K562 (cell line): Measurements from ENCODE around the gene UBR3. TPM values are rescaled to one million over a fixed set of nuclear protein-coding genes. Genes with fewer than 3 reads are reported as not detected.
A peak's percentile ranks its signal among the peaks of the same experiment; 100 is the strongest.

Experiments
- ARHGAP35 ChIP-seq: fragments of 450-650 bp; IDR thresholded peaks from 2 replicates; pipeline ENCODE4 v1.6.1; 2018; ENCODE audit not compliant: partially characterized antibody
- ARNT ChIP-seq, 2 experiments: fragments of 450-650 bp; IDR thresholded peaks; 2 replicates each; pipeline ENCODE4 v1.6.1; 2016; ENCODE audit warnings: mild to moderate bottlenecking in 1 of 2
- HDAC6 ChIP-seq: IDR thresholded peaks from 2 replicates; pipeline ENCODE4 v1.6.1; 2012; ENCODE audit warnings: low read depth, mild to moderate bottlenecking, control low read depth, inconsistent platforms, low read length, moderate library complexity
- HDGF ChIP-seq: fragments of 450-650 bp; IDR thresholded peaks from 2 replicates; pipeline ENCODE4 v1.6.1; 2016
- HLTF ChIP-seq: fragments of 450-650 bp; IDR thresholded peaks from 2 replicates; pipeline ENCODE4 v1.6.1; 2016
- PRMT5 ChIP-seq: sonication (generic); formaldehyde crosslinking; IDR thresholded peaks from 2 replicates; pipeline ENCODE4 v1.5.0; 2020; ENCODE audit warnings: missing genetic modification reagents
- SIRT6 ChIP-seq: IDR thresholded peaks from one replicate; pipeline ENCODE4 v1.6.1; 2012; ENCODE audit warnings: low read depth, mild to moderate bottlenecking, control low read depth, inconsistent platforms, low read length, moderate library complexity
- SMARCA5 ChIP-seq: fragments of 450-650 bp; IDR thresholded peaks from 2 replicates; pipeline ENCODE4 v1.6.1; 2016
- SOX6 ChIP-seq: fragments of 450-650 bp; IDR thresholded peaks from 2 replicates; pipeline ENCODE4 v1.6.1; 2014; ENCODE audit warnings: mild to moderate bottlenecking
- XRCC3 ChIP-seq: fragments of 450-650 bp; IDR thresholded peaks from 2 replicates; pipeline ENCODE4 v1.6.1; 2017; ENCODE audit warnings: mild to moderate bottlenecking, moderate library complexity
- ZFP36 ChIP-seq: fragments of 150-350 bp; IDR thresholded peaks from 2 replicates; pipeline ENCODE4 v1.6.1; 2018; ENCODE audit warnings: low read length, low read depth; ENCODE audit not compliant: partially characterized antibody
- polyA plus RNA-seq, 8 experiments: library from polyadenylated mRNA; depleted of rRNA in 4 of 8; stranded (reverse) in 5 of 8; unstranded in 3 of 8; fragments of >200 nt; fragmentation: Nextera tagmentation in 2 of 8; fragmentation: Illumina TruSeq in 1 of 8; extraction: Ambion mirVana in 2 of 8; extraction: Trizol in 1 of 8; gene quantifications; 2 replicates each; pipeline versions ENCODE4 v1.2.1 to v1.2.3, GENCODE V29; 2011 to 2014; ENCODE audit warnings: inconsistent platforms in 1 of 8, missing spikeins in 1 of 8
- total RNA-seq, 7 experiments: library from RNA; depleted of rRNA in 6 of 7; stranded (reverse); fragments of >200 nt in 6 of 7; fragmentation: Illumina TruSeq in 2 of 7; extraction: Trizol in 2 of 7; gene quantifications; 2 replicates each; pipeline versions ENCODE4 v1.2.1 to v1.2.3, GENCODE V29; 2011 to 2021; ENCODE audit warnings: low replicate concordance in 1 of 7
- TF ChIP-seq, protein P1 (sequence below): fragments of 250-450 bp; sonication (Bioruptor Pico); IDR thresholded peaks from 2 replicates; pipeline ENCODE4 v1.4.0; 2020; ENCODE audit warnings: mild to moderate bottlenecking, moderate library complexity
- TF ChIP-seq, protein P2 (sequence below): sonication (generic); formaldehyde crosslinking; IDR thresholded peaks from 2 replicates; pipeline ENCODE4 v1.8.0; 2023; ENCODE audit warnings: mild to moderate bottlenecking, missing genetic modification reagents
- TF ChIP-seq, protein P3 (sequence below): sonication (generic); formaldehyde crosslinking; IDR thresholded peaks from 2 replicates; pipeline ENCODE4 v1.8.0; 2022; ENCODE audit warnings: mild to moderate bottlenecking, missing genetic modification reagents
- TF ChIP-seq, protein P4 (sequence below), 3 experiments: IDR thresholded peaks in 2 of 3; conservative IDR thresholded peaks in 1 of 3; 2 replicates each; pipeline ENCODE4 v1.5.1; 2011 to 2012; ENCODE audit warnings: low read length in 3 of 3, mild to moderate bottlenecking in 3 of 3, control low read depth in 2 of 3, improper control_type of control experiment in 1 of 3, inconsistent platforms in 1 of 3, low read depth in 1 of 3, mixed read lengths in 1 of 3, moderate library complexity in 1 of 3; ENCODE audit not compliant: insufficient read depth in 2 of 3
- TF ChIP-seq, protein P5 (sequence below): sonication (generic); formaldehyde crosslinking; IDR thresholded peaks from 2 replicates; pipeline ENCODE4 v1.8.0; 2022; ENCODE audit warnings: mild to moderate bottlenecking, low read depth, missing genetic modification reagents
- TF ChIP-seq, protein P6 (sequence below), 2 experiments: fragments of 250-450 bp in 1 of 2; fragments of 450-650 bp in 1 of 2; sonication (Bioruptor Pico) in 1 of 2; IDR thresholded peaks; 2 replicates each; pipeline versions ENCODE4 v1.6.1 to v1.8.0; 2016 to 2021; ENCODE audit warnings: mild to moderate bottlenecking in 2 of 2, moderate library complexity in 2 of 2, missing compliant biosample characterization in 1 of 2, missing genetic modification characterization in 1 of 2

UBR3 gene
- total and polyA plus RNA-seq, 9 of the 15 experiments (the other 6 are each of a cell fraction or from before 2014, with no cell fraction given): 14.4 to 63.5 (median 40.4) TPM

DNA sequence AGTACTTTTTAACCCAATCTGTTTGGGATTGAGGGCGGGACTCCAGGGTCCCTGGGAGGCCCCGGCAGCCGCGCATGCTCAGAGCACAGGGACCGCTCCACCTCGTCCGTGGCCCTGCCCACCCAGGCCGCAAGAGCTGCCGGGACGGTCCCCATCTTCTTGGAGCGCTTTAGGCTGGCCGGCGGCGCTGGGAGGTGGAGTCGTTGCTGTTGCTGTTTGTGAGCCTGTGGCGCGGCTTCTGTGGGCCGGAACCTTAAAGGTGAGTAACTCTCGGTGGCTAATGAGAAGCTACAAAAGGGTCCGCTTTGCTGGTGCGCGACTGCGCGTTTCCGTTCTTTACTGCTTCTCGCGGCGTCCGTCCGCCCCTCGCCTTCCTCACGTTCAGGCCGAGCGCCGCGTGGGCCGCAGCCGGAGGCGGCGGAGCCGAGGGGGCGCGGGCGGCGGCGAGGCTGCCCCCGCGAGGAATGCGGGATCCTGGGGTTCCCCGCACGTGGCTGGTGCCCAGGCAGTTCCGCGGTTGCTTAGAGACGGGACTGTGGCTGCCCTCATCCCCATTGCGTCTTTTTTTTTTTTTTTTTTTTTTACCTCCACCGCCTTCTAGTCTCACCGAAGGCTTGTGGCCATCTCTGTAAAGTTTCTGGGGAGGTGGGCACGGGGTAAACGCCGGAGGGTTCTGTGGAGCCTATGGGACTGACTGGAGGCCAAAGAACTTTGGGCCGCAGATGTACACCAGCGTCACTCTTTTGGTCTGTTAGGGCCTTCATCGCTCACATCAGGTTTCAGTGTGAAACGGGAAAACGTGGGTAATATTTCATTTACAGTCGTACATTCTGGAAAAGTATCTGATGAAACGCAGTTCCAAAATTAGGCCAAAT is 28.3 kb upstream of the UBR3 start, which contains the start of gene SSB (continued):
- TF ChIP-seq, protein P1, sequence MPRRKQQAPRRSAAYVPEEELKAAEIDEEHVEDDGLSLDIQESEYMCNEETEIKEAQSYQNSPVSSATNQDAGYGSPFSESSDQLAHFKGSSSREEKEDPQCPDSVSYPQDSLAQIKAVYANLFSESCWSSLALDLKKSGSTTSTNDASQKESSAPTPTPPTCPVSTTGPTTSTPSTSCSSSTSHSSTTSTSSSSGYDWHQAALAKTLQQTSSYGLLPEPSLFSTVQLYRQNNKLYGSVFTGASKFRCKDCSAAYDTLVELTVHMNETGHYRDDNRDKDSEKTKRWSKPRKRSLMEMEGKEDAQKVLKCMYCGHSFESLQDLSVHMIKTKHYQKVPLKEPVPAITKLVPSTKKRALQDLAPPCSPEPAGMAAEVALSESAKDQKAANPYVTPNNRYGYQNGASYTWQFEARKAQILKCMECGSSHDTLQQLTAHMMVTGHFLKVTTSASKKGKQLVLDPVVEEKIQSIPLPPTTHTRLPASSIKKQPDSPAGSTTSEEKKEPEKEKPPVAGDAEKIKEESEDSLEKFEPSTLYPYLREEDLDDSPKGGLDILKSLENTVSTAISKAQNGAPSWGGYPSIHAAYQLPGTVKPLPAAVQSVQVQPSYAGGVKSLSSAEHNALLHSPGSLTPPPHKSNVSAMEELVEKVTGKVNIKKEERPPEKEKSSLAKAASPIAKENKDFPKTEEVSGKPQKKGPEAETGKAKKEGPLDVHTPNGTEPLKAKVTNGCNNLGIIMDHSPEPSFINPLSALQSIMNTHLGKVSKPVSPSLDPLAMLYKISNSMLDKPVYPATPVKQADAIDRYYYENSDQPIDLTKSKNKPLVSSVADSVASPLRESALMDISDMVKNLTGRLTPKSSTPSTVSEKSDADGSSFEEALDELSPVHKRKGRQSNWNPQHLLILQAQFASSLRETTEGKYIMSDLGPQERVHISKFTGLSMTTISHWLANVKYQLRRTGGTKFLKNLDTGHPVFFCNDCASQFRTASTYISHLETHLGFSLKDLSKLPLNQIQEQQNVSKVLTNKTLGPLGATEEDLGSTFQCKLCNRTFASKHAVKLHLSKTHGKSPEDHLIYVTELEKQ (CRISPR knock-in tag): no peak
- TF ChIP-seq, protein P2, sequence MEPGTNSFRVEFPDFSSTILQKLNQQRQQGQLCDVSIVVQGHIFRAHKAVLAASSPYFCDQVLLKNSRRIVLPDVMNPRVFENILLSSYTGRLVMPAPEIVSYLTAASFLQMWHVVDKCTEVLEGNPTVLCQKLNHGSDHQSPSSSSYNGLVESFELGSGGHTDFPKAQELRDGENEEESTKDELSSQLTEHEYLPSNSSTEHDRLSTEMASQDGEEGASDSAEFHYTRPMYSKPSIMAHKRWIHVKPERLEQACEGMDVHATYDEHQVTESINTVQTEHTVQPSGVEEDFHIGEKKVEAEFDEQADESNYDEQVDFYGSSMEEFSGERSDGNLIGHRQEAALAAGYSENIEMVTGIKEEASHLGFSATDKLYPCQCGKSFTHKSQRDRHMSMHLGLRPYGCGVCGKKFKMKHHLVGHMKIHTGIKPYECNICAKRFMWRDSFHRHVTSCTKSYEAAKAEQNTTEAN (CRISPR knock-in tag): no peak
- TF ChIP-seq HDAC6: no peak
- TF ChIP-seq SIRT6: no peak
- no peak for TF ChIP-seq PRMT5
- no peak for TF ChIP-seq ARHGAP35
- TF ChIP-seq, protein P3, sequence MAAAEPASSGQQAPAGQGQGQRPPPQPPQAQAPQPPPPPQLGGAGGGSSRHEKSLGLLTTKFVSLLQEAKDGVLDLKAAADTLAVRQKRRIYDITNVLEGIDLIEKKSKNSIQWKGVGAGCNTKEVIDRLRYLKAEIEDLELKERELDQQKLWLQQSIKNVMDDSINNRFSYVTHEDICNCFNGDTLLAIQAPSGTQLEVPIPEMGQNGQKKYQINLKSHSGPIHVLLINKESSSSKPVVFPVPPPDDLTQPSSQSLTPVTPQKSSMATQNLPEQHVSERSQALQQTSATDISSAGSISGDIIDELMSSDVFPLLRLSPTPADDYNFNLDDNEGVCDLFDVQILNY: no peak
- TF ChIP-seq, protein P4, sequence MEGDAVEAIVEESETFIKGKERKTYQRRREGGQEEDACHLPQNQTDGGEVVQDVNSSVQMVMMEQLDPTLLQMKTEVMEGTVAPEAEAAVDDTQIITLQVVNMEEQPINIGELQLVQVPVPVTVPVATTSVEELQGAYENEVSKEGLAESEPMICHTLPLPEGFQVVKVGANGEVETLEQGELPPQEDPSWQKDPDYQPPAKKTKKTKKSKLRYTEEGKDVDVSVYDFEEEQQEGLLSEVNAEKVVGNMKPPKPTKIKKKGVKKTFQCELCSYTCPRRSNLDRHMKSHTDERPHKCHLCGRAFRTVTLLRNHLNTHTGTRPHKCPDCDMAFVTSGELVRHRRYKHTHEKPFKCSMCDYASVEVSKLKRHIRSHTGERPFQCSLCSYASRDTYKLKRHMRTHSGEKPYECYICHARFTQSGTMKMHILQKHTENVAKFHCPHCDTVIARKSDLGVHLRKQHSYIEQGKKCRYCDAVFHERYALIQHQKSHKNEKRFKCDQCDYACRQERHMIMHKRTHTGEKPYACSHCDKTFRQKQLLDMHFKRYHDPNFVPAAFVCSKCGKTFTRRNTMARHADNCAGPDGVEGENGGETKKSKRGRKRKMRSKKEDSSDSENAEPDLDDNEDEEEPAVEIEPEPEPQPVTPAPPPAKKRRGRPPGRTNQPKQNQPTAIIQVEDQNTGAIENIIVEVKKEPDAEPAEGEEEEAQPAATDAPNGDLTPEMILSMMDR (IDR thresholded peaks at IDR 0.05 in 2 of 3, conservative IDR thresholded peaks at IDR 0.05 in 1 of 3; ENCODE audit: insufficient read depth in 2 of 3, low read depth in 1 of 3, low read length in 3 of 3): 0 out of 6 replicates have a peak, but pooled peaks of 2 of the 3 experiments have one; percentile 5 to 10
- no peak for TF ChIP-seq XRCC3
- TF ChIP-seq SMARCA5: no peak
- TF ChIP-seq ZFP36: peak; percentile 31
- no peak for TF ChIP-seq HDGF
- TF ChIP-seq, protein P5, sequence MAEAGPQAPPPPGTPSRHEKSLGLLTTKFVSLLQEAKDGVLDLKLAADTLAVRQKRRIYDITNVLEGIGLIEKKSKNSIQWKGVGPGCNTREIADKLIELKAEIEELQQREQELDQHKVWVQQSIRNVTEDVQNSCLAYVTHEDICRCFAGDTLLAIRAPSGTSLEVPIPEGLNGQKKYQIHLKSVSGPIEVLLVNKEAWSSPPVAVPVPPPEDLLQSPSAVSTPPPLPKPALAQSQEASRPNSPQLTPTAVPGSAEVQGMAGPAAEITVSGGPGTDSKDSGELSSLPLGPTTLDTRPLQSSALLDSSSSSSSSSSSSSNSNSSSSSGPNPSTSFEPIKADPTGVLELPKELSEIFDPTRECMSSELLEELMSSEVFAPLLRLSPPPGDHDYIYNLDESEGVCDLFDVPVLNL (CRISPR knock-in tag): no peak
- TF ChIP-seq, protein P6, sequence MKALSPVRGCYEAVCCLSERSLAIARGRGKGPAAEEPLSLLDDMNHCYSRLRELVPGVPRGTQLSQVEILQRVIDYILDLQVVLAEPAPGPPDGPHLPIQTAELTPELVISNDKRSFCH (CRISPR knock-in tag; IDR thresholded peaks at IDR 0.05): no peak
- TF ChIP-seq, protein P6 (tag; IDR thresholded peaks at IDR 0.05): peak; percentile 79; the same call in 1 of the 2 replicates
- peak; percentile 62 for TF ChIP-seq SOX6
- TF ChIP-seq ARNT (IDR thresholded peaks at IDR 0.05): no peak
- TF ChIP-seq HLTF: peak; percentile 11; the same call in 1 of the 2 replicates
